ENCODE measurements around the gene PFKFB3. TPM values are rescaled to one million over a fixed set of nuclear protein-coding genes. Genes with fewer than 3 reads are reported as not detected.

PFKFB3 gene
- total and polyA plus RNA-seq, 2 experiments from 2014 or later, result 47.6 TPM

GRCh38 chr10:6301488-6302075 is 98.8 kb downstream of the PFKFB3 start:
- H3K36me3 ChIP-seq, result no peaks in the 10 kb centered on the region
- no peaks in the 10 kb centered on the region for H3K9me3 ChIP-seq (ENCODE audit: low read depth)
- no peak overlapping the region for H3K4me3 ChIP-seq
- H3K4me1 ChIP-seq (ENCODE audit: low read depth), result peaks cover 27% of the 10 kb centered on the region
- DNase-seq (ENCODE audit: low read depth in 1 of 2, low spot score in 1 of 2), result peak in 1 of 2 donors; percentile 17
- TF ChIP-seq, protein P1, sequence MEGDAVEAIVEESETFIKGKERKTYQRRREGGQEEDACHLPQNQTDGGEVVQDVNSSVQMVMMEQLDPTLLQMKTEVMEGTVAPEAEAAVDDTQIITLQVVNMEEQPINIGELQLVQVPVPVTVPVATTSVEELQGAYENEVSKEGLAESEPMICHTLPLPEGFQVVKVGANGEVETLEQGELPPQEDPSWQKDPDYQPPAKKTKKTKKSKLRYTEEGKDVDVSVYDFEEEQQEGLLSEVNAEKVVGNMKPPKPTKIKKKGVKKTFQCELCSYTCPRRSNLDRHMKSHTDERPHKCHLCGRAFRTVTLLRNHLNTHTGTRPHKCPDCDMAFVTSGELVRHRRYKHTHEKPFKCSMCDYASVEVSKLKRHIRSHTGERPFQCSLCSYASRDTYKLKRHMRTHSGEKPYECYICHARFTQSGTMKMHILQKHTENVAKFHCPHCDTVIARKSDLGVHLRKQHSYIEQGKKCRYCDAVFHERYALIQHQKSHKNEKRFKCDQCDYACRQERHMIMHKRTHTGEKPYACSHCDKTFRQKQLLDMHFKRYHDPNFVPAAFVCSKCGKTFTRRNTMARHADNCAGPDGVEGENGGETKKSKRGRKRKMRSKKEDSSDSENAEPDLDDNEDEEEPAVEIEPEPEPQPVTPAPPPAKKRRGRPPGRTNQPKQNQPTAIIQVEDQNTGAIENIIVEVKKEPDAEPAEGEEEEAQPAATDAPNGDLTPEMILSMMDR (IDR thresholded peaks at IDR 0.05; ENCODE audit: low read depth, low read length), result no peak
- H3K27ac ChIP-seq, result no peak overlapping the region
- no peaks in the 10 kb centered on the region for H3K27me3 ChIP-seq

Other genes with a start within 250 kb of the PFKFB3 start
- 0.21 and 0.27 TPM in 2 replicates for gene IL15RA, start 225.4 kb upstream of the PFKFB3 start, total RNA-seq
- 0.36 and 1.4 TPM in 2 replicates for gene IL15RA, start 225.4 kb upstream of the PFKFB3 start, polyA plus RNA-seq
- gene IL2RA, start 140.6 kb upstream of the PFKFB3 start, total RNA-seq, result not detected in 2 replicates
- not detected in 2 replicates for gene IL2RA, start 140.6 kb upstream of the PFKFB3 start, polyA plus RNA-seq
- 39.4 and 86.2 TPM in 2 replicates for gene RBM17, start 113.9 kb upstream of the PFKFB3 start, total RNA-seq
- gene RBM17, start 113.9 kb upstream of the PFKFB3 start, polyA plus RNA-seq, result 125 and 144 TPM in 2 replicates